ENCODE results near the gene AUTS2. TPM values are rescaled to one million over a fixed set of nuclear protein-coding genes. Genes with fewer than 3 reads are reported as not detected.
A peak's percentile ranks its signal among the peaks of the same experiment; 100 is the strongest.

The AUTS2 gene
- total RNA-seq, 1 experiment from 2014 or later = 50.0 TPM

GRCh38 chr7:70736715-70737460, 1138.6 kb downstream of the AUTS2 start:
- ChIA-PET POLR2A (interaction anchor here (0.6 kb wide), 1 partner anchor 626 kb away, joined by 8 read pairs; no protein-coding TSS in a partner anchor), CTCF (no interaction called here)
- no peak overlapping the region for H3K4me3 Mint-ChIP-seq
- no peak overlapping the region for H3K27ac Mint-ChIP-seq
- peaks cover 63% of the 10 kb centered on the region for H3K4me1 Mint-ChIP-seq
- ATAC-seq (peak; percentile 27; the same call in 1 of the 2 replicates), DNase-seq (ENCODE audit: low spot score) (no peak)
- peaks cover under 1% of the 10 kb centered on the region; the same call in 1 of the 2 replicates for H3K36me3 Mint-ChIP-seq
- no peaks in the 10 kb centered on the region for H3K9me3 Mint-ChIP-seq
- no peaks in the 10 kb centered on the region; the same call in none of the 2 replicates for H3K27me3 Mint-ChIP-seq (ENCODE audit: low read depth)
- TF ChIP-seq ZNF219 (CRISPR knock-in tag; IDR thresholded peaks at IDR 0.05; ENCODE audit: borderline replicate concordance) = no peak
- TF ChIP-seq ZNF263 (CRISPR knock-in tag; IDR thresholded peaks at IDR 0.05; ENCODE audit: low read depth) = no peak
- no peak for TF ChIP-seq ATF2 (CRISPR knock-in tag; IDR thresholded peaks at IDR 0.05; ENCODE audit: borderline replicate concordance, low read depth)
- TF ChIP-seq, protein P1, sequence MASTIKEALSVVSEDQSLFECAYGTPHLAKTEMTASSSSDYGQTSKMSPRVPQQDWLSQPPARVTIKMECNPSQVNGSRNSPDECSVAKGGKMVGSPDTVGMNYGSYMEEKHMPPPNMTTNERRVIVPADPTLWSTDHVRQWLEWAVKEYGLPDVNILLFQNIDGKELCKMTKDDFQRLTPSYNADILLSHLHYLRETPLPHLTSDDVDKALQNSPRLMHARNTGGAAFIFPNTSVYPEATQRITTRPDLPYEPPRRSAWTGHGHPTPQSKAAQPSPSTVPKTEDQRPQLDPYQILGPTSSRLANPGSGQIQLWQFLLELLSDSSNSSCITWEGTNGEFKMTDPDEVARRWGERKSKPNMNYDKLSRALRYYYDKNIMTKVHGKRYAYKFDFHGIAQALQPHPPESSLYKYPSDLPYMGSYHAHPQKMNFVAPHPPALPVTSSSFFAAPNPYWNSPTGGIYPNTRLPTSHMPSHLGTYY (CRISPR knock-in tag; IDR thresholded peaks at IDR 0.05) = no peak
- TF ChIP-seq ZNF317 (CRISPR knock-in tag; IDR thresholded peaks at IDR 0.05; ENCODE audit: borderline replicate concordance, low read depth) = no peak
- TF ChIP-seq, protein P2, sequence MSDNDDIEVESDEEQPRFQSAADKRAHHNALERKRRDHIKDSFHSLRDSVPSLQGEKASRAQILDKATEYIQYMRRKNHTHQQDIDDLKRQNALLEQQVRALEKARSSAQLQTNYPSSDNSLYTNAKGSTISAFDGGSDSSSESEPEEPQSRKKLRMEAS (CRISPR knock-in tag; IDR thresholded peaks at IDR 0.05) = no peak
- no peak for TF ChIP-seq NR3C1 (CRISPR knock-in tag; conservative IDR thresholded peaks at IDR 0.05; ENCODE audit: low read depth)
- no peak for TF ChIP-seq ZNF138 (CRISPR knock-in tag; conservative IDR thresholded peaks at IDR 0.05)
- no peak for TF ChIP-seq ATF1 (CRISPR knock-in tag; IDR thresholded peaks at IDR 0.05)
- TF ChIP-seq RELA (CRISPR knock-in tag; IDR thresholded peaks at IDR 0.05; ENCODE audit: borderline replicate concordance) = no peak
- no peak for TF ChIP-seq GTF2I (CRISPR knock-in tag; conservative IDR thresholded peaks at IDR 0.05)
- TF ChIP-seq TP53 (CRISPR knock-in tag; IDR thresholded peaks at IDR 0.05) = no peak

DNA sequence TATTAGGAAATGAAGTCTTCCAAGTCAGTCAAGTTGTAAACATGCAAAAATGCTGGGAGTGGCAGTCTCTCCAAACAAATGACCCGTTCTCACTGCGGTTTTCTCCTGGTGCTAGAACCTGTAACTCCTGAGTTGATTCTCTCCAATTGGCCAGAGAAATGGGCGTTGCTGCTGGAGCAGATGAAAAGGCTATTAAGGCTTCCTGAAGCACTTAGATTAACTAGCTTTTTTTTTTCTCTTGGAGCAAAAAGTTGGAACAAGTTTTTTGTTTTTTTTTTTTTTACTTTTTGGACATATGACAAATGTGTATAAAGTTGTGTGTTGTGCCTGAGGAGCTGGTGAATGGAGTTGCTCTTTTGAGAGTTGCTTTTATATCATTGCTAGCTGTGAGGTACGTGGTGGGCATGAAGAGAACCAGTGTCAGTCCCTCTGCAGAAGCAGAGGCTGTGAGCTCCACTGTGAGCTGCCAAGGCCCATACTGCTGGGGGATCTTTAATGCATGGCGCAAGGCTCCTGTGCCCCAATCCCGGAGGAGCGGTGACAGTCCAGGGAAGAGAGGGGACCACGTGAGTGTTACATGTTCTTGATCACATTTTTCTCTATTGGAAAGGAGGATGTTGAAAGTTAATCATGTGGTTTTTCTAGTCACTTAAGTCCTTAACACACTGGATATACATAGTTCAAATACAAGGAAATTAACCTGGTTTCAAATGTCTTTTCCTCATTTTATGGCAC, 1140.0 kb downstream of the AUTS2 start:
- ChIA-PET CTCF (interaction anchor here (0.9 kb wide), 2 partner anchors 18 to 69 kb away, joined by 3 read pairs; no protein-coding TSS in a partner anchor), POLR2A (no interaction called here)
- Mint-ChIP-seq H3K4me1 (peaks cover 63% of the 10 kb centered on the region), H3K27ac (0 out of 2 replicates have a peak overlapping the region, but pooled peaks have one; percentile 74), H3K36me3 (no peaks in the 10 kb centered on the region), H3K9me3 (no peaks in the 10 kb centered on the region), H3K27me3 (ENCODE audit: low read depth) (no peaks in the 10 kb centered on the region; the same call in none of the 2 replicates), H3K4me3 (no peak overlapping the region)
- ATAC-seq (no peak), DNase-seq (ENCODE audit: low spot score) (no peak)
- TF ChIP-seq RORB (CRISPR knock-in tag; IDR thresholded peaks at IDR 0.05) (no peak), ATF3 (CRISPR knock-in tag; conservative IDR thresholded peaks at IDR 0.05) (no peak), ZNF138 (CRISPR knock-in tag; conservative IDR thresholded peaks at IDR 0.05) (no peak), TCF7 (CRISPR knock-in tag; IDR thresholded peaks at IDR 0.05; ENCODE audit: low read depth) (no peak), NFE2L1 (CRISPR knock-in tag; IDR thresholded peaks at IDR 0.05) (no peak), SMAD3 (CRISPR knock-in tag; IDR thresholded peaks at IDR 0.05; ENCODE audit: borderline replicate concordance) (no peak), ATF1 (CRISPR knock-in tag; IDR thresholded peaks at IDR 0.05) (no peak), E2F1 (CRISPR knock-in tag; IDR thresholded peaks at IDR 0.05) (no peak), FOXK1 (CRISPR knock-in tag; IDR thresholded peaks at IDR 0.05) (no peak), SOX15 (CRISPR knock-in tag; IDR thresholded peaks at IDR 0.05) (no peak), FOXP1 (CRISPR knock-in tag; IDR thresholded peaks at IDR 0.05; ENCODE audit: borderline replicate concordance) (no peak), NR2C2 (CRISPR knock-in tag; IDR thresholded peaks at IDR 0.05) (no peak), HMGXB4 (CRISPR knock-in tag; IDR thresholded peaks at IDR 0.05) (no peak), ZNF121 (CRISPR knock-in tag; IDR thresholded peaks at IDR 0.05) (no peak)
- TF ChIP-seq, protein P3, sequence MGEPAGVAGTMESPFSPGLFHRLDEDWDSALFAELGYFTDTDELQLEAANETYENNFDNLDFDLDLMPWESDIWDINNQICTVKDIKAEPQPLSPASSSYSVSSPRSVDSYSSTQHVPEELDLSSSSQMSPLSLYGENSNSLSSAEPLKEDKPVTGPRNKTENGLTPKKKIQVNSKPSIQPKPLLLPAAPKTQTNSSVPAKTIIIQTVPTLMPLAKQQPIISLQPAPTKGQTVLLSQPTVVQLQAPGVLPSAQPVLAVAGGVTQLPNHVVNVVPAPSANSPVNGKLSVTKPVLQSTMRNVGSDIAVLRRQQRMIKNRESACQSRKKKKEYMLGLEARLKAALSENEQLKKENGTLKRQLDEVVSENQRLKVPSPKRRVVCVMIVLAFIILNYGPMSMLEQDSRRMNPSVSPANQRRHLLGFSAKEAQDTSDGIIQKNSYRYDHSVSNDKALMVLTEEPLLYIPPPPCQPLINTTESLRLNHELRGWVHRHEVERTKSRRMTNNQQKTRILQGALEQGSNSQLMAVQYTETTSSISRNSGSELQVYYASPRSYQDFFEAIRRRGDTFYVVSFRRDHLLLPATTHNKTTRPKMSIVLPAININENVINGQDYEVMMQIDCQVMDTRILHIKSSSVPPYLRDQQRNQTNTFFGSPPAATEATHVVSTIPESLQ (CRISPR knock-in tag; IDR thresholded peaks at IDR 0.05) = no peak
